Skeletal muscle cell (primary cell): Measurements from ENCODE around the gene KDM1B.
"Not testable (repeated sequence)": the region's sequence is repeated elsewhere in the genome, so short reads cannot be mapped to it uniquely, and the experiment has no call there.

Source experiments
- DNase-seq: peaks from one replicate; pipeline ENCODE4 v3.0.0-alpha.2; 2010; ENCODE audit warnings: low read depth
- H3K4me3 ChIP-seq: 2 replicates; pipeline ENCODE4 v1.5.1; 2011; ENCODE audit warnings: low read depth, mild to moderate bottlenecking, control low read depth, low read length, moderate library complexity

KDM1B gene

DNA sequence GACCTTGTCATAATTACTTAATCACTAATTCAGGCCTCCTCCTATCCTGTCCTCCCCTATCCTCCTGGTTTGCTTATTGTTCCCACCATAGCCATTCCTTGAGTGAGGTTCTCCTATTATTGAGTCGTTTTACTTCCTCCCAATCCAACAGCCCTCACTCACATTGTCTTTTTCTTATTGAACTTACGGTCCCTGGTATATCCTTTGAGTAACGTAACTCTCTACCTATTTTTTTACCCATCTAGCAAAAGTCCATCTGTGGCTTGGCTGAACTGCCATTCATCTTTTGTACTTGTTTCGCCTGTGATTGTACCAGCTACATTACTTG lies 66.0 kb downstream of the KDM1B start:
- no peak for DNase-seq
- H3K4me3 ChIP-seq, result no peak overlapping the region

DNA sequence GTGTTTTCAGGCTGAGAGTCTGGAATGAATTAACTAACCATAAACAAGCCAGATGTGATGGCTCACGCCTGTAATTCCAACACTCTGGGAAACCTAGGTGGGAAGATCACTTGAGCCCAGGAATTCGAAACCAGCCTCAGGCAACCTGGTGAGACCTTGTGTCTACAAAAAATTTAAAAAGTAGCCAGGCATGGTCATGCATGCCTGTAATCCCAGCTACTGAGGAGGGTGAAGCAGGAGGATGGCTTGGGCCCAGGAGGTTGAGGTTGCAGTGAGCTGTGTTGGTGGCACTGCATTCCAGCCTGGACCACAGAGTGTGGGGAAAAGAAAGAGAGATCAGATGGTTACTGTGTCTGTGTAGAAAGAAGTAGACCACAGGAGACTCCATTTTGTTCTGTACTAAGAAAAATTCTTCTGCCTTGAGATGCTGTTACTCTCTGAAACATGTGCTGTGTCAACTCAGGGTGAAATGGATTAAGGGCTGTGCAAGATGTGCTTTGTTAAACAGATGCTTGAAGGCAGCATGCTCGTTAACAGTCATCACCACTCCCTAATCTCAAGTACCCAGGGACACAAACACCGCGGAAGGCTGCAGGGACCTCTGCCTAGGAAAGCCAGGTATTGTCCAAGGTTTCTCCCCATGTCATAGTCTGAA lies 71.4 kb downstream of the KDM1B start:
- H3K4me3 ChIP-seq, result not testable (repeated sequence)
- peak; percentile 54 for DNase-seq

DNA sequence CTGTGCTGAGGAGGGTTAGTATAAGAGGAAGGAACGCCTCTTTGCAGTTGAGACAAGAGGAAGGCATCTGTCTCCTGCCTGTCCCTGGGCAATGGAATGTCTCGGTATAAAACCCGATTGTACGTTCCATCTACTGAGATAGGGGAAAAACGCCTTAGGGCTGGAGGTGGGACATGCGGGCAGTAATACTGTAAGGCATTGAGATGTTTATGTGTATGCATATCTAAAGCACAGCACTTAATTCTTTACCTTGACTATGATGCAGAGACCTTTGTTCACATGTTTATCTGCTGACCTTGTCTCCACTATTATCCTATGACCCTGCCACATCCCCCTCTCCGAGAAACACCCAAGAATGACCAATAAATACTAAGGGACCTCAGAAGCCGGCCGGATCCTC lies 71.9 kb downstream of the KDM1B start:
- H3K4me3 ChIP-seq, DNase-seq: not testable (repeated sequence)

DNA sequence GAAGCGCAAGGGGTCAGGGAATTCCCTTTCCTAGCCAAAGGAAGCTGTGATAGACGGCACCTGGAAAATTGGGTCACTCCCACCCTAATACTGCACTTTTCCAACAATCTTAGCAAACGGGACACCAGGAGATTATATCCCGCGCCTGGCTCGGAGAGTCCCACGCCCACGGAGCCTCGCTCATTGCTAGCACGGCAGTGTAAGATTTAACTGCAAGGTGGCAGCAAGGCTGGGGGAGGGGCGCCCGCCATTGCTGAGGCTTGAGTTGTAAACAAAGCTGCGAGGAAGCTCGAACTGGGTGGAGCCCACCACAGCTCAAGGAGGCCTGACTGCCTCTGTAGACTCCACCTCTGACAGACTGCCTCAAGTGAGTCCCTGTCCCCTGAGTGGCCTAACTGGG lies 73.4 kb downstream of the KDM1B start:
- not testable (repeated sequence) for DNase-seq

DNA sequence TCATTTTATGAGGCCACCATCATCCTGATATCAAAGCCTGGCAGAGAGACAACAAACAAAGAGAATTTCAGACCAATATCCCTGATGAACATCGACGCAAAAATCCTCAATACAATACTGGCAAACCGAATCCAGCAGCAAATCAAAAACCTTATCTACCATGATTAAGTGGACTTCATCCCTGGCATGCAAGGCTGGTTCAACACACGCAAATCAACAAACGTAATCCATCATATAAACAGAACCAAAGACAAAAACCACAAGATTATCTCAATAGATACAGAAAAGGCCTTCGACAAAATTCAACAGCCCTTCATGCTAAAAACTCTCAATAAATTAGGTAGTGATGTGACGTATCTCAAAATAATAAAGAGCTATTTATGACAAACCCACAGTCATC lies 76.6 kb downstream of the KDM1B start:
- DNase-seq, H3K4me3 ChIP-seq: not testable (repeated sequence)

More for the DNA sequence above, 73.4 kb downstream of the KDM1B start:
- not testable (repeated sequence) for H3K4me3 ChIP-seq

DNA sequence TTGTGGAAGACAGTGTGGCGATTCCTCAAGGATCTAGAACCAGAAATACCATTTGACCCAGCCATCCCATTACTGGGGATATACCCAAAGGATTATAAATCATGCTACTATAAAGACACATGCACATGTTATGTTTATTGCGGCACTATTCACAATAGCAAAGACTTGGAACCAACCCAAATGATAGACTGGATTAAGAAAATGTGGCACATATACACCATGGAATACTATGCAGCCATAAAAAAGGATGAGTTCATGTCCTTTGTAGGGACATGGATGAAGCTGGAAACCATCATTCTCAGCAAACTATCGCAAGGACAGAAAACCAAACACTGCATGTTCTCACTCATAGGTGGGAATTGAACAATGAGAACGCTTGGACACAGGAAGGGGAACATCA lies 78.5 kb downstream of the KDM1B start:
- H3K4me3 ChIP-seq, DNase-seq: not testable (repeated sequence)

DNA sequence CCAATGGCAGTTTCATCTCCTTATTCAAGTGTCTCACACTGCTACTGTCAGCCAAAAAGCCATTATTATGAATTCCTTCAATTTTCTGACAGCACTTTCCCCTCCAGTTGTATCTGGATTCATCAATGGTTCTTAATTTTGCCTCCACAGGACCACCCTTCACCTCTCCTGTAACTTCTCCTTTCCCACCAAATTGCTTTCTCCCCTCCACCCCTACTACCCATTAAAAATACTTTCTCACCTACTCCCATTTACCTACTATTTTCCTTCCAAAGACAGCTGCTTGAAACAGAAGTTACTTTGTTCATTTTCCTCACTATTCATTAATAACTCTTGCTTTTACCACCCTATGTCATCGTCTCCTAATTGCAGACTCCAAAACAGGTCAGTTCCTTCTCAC lies 79.3 kb downstream of the KDM1B start:
- H3K4me3 ChIP-seq, result no peak overlapping the region
- DNase-seq, result no peak

DNA sequence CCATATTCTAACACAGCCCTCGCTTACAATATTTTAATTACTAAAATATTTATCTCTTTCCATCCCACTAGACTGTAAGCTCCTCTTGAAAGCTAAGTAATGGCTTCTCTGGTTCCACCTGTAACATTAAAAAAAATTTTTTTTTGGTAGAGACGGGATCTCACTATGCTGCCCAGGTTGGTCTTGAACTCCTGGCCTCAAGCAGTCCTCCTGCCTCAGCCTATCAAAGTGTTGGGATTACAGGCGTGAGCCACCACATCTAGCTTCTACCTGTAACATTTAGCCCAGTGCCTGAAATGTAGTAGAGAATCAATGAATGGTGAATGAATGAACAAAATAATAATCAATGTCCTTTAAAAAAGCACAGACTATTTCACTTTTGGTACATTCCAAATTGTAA lies 80.3 kb downstream of the KDM1B start:
- no peak for DNase-seq
- H3K4me3 ChIP-seq, result no peak overlapping the region

DNA sequence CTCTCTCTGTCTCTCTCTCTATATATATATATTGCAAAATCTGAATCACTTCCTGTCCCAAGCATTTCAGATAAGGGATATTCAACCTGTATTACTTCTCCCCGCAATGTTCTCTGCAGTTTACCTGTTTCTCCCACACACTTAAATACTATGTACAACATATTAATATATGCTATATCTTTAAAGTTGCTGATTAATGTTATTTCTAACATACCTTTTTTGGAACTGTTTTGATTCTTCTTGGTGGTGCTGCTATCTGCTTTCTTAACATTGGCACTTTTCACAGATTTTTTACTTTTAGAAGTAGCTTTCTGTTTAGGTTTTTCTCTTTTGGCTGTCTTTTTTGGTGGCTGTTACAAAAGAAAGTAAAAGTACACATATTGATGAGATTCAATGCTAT lies 81.9 kb downstream of the KDM1B start:
- no peak overlapping the region for H3K4me3 ChIP-seq
- no peak for DNase-seq

DNA sequence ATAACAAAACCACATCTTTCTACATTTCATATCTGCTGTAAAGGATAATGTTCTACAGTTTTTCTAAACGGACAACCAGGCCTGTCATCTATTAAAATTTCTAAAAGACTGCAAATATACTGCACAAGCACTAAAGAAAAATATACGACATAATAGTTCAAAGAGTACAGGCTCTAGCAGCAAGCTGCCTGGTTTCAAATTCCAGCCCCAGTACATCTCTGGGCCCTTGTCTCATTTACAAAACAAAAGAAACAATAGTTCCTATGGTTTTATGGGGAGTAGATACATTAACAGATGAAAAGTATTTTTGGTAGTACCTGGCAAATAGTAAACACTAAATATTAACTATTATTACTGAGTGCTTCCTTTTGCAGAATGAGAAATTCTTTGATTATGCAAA lies 85.0 kb downstream of the KDM1B start:
- DNase-seq, result no peak
- H3K4me3 ChIP-seq, result no peak overlapping the region

DNA sequence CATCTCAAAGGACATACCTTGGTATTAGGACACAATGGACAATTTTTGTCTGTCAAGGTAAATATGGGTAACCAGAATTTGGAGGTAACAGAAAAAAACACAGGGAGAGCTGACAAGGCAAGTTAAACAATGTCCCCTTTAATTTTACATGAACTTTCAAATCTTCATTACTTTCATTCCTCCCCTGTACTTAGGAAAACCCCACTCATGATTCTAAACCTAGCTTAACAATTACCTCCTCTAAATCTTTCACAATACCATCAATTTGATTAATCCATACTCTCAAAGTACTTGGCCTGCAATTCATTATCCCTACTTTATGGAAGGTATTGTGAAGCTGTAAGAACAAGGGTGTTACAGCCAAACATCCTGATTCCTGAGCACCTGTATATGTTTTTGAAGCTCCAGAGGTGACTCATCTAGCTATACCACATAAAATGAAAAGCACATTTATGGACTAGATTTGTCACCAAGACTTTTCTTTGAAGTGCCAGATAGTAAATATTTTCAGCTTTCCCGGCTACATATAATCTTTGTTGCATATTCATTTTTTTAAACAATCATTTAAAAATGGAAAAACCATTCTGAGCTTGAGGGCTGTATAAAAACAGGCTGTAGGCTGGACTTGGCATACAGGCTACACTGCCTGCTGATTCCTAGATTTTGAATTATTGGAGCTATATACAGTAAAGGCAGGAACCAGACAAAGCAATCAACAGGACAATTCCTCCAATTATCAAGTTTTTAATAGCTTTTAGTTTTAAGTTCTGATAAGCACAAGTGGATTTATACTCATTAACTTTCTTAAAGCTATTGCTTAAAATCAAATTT lies 86.2 kb downstream of the KDM1B start:
- no peak for DNase-seq
- H3K4me3 ChIP-seq, result no peak overlapping the region

DNA sequence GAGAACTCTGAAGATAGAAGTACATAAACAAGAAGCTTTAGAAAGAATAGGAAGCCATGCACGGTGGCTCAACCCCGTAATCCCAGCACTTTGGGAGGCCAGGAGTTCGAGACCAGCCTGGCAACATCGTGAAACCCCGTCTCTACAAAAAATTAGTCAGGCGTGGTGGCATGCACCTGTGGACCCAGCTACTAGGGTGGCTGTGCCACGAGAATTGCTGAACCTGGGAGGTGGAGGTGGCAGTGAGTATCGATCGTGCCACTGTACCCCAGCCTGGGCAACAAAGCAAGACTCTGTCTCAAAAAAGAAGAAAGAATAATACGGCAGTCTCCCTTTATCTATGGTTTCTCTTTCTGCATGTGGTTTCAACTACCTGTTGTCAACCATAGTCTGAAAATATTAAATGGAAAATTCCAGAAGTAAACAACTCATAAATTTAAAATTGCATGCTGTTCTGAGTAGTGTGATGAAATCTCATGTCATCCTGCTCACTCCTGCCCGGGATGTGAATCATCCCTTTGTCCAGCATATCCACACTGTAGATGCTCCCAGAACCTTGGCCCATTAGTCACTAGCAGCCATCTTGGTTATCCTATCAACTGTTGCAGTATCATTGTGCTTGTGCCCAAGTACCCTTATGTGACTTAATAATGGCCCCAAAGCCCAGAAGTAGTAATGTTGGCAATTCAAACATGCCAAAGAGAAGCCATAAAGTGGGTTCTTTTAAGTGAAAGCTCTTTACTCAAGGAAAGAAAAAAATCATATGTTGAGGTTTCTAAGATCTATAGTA lies 87.0 kb downstream of the KDM1B start:
- peak; percentile 76 for DNase-seq
- no peak overlapping the region for H3K4me3 ChIP-seq

DNA sequence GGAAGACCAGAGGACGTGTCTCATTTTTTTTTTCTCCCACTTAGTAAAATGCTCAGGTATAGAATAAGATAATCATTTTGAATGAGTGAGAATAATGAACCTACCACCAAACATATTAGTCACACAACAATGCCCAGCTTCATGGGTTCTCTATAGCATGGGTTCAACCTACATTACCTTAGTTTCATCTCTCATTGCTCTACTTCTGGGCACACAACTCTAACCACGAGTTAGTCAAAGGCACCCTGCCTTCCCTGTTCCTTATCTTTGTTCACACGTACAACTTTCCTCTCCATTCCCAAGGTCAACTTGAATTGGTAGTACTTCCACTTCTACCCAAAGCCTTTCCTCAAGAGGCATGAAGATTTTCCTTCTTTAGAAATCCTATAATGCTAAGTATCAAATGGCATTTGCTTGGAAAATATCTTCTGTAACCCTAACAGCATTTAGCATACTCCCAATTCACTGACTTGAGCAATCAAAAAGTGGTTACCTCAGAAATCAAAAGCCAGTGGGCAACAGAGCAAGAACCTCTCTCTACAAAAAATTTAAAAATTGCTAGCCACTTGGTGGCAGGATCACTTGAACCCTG lies 88.2 kb downstream of the KDM1B start:
- no peak overlapping the region for H3K4me3 ChIP-seq
- DNase-seq, result no peak

DNA sequence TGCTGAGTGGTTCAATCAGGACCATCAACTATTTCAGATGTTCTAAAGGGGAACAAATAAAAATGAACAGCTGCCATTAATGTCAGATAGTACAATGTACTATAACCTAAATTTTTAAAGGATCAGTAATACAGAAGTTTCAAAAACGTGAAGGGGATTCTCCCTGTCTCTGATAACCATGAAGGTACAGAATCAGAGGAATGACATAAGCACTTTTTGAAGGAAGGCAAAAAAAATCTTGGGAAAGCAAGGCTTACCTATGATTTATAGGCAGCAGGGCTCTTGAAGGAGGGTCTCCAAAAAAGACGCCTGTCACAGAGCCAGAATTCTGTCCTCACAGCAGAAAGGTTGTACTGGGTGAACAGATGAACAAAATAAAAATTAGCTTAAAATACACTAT lies 89.0 kb downstream of the KDM1B start:
- no peak for DNase-seq
- H3K4me3 ChIP-seq, result no peak overlapping the region

DNA sequence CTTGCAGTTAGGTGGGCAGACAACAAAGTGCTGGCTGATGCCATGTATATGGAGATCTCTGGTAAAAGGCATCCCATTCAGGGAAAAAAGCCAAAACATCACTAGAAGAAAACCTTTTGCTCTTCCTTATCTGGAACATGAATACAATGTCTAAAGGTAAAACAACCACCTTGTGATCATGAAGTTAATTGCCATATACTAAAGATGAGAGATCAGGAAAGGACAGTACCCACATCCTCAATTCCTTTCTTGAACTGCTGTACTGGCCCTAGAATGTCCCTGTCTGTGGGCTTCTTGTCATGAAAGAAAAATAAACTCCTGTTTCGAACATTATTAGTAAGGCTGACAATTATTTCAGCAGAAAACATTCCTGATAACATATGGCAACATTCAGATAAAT lies 89.9 kb downstream of the KDM1B start:
- H3K4me3 ChIP-seq, result no peak overlapping the region
- DNase-seq, result no peak

DNA sequence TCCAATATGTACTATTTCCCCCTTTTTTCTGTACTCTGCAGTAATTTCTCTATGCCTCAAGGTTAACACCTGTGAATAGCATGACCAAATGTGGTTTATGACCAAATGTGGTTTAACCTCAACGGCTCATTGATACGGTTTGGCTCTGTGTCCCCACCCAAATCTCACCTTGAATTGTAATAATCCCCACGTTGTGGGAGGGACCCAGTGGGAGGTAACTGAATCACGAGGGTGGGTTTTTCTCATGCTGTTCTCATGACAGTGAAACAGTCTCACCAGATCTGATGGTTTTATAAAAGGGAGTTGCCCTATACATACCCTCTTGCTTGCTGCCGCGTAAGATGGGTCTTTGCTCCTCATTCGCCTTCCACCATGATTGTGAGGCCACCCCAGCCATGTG lies 90.4 kb downstream of the KDM1B start:
- no peak overlapping the region for H3K4me3 ChIP-seq
- no peak for DNase-seq

DNA sequence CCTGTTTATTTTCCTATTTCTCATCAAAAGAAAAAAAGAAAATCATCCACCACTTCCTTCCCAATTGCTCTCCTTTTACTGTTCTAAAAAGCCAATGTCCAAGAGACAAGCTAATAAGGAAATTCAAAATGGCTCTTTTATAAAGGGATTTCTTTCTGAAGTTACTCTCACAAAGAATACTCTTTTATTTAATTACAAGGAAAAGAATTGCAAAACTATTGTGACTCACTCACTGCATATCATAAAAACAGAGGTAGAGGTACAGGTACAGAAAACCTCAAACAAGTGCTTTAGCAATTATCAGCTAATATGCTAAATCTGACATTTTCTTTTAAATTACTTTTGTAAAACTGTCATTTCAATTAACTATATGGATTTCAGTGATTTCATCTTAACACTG lies 91.0 kb downstream of the KDM1B start:
- no peak overlapping the region for H3K4me3 ChIP-seq
- DNase-seq, result no peak

DNA sequence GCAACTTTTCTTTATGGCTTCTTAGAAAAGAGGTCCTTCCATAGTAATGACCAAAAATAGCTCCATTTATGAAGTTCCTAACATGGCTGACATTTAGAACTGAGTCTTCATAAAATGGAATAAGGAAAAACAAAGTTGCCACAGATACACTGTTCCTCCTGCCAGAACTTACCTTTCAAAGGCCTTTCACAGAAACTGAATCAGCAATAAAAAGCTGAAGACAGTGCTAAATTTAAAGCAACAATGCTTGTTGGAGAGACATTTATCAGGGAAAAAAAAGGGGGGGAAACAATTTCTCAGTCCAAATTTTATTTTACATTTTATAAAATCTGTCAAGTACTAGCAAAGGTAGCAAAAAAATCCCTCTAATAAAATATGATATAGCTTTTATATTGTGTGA lies 91.8 kb downstream of the KDM1B start:
- no peak for DNase-seq
- no peak overlapping the region for H3K4me3 ChIP-seq

DNA sequence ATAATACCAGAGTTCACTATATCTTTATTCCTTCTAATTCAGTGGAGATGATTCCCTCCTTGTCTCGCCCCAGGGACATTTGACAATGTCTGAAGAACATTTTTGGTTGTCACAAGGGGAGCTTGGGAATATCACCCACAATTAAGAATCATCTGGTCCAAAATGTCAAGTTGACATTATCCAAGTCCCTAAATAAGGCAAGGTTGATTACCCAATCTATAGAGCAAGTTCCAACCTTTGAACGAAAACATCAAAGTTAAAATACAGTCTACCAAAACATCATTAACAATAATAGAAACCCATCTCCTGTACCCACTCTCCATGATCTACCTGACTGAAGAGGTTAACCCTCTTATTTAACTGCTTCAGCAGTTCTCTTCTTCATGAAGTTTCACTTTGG lies 93.5 kb downstream of the KDM1B start:
- no peak for DNase-seq
- H3K4me3 ChIP-seq, result no peak overlapping the region

DNA sequence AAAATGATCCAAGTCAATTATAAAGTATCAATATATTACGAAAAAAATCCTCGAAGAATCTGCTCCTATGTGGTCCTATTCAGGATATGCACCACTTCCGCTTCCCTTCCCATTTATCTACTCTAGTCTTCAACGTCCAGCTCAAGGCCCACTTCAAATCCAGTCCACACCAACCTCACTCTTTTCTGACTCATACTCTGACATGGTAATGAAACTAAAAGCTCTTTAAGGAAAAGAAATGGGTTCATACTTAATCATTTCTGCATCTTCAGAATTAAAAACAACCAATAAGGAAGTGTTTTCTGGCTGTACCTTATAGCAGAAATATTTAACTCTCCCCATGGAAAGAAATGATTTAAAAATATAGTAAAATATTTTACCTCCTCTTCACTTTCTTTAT lies 94.0 kb downstream of the KDM1B start:
- no peak for DNase-seq

More for the DNA sequence above, 94.0 kb downstream of the KDM1B start:
- H3K4me3 ChIP-seq, result no peak overlapping the region
